Activated CD4-positive, alpha-beta T cell treated with anti-CD3 and anti-CD28 coated beads, Interleukin-2, amount 10 ng/mL, durations not matched to agents 7 days and 5 days (primary cell): ENCODE data around the gene SPRR2G. TPM values are rescaled to one million over a fixed set of nuclear protein-coding genes. Genes with fewer than 3 reads are reported as not detected.
"Not testable (repeated sequence)": the region's sequence is repeated elsewhere in the genome, so short reads cannot be mapped to it uniquely, and the experiment has no call there.

Experiments used
- CTCF ChIA-PET: fragments of 350-600 bp; sonication (Branson Sonifier 250); formaldehyde crosslinking; loops from one replicate; lab custom pipeline; 2021; ENCODE audit warnings: antibody characterized with exemption; lab: Charles Lee
- POLR2A ChIA-PET: fragments of 350-600 bp; sonication (Branson Sonifier 250); formaldehyde crosslinking; loops from one replicate; lab custom pipeline; 2021; ENCODE audit warnings: antibody characterized with exemption; lab: Charles Lee
- DNase-seq: peaks from one replicate; pipeline ENCODE4 v3.0.0-alpha.2; 2020
- H3K27ac Mint-ChIP-seq: one replicate; pipeline ENCODE4 v1.8.0; 2021; ENCODE audit warnings: mild to moderate bottlenecking, moderate library complexity, mixed read lengths
- H3K27me3 Mint-ChIP-seq: one replicate; pipeline ENCODE4 v1.8.0; 2021; ENCODE audit warnings: mixed read lengths
- H3K36me3 Mint-ChIP-seq: one replicate; pipeline ENCODE4 v1.8.0; 2021; ENCODE audit warnings: low read depth, mixed read lengths
- H3K4me1 Mint-ChIP-seq: one replicate; pipeline ENCODE4 v1.8.0; 2021; ENCODE audit warnings: mixed read lengths
- H3K4me3 Mint-ChIP-seq: one replicate; pipeline ENCODE4 v1.8.0; 2021; ENCODE audit warnings: mild to moderate bottlenecking, moderate library complexity, mixed read lengths
- H3K9me3 Mint-ChIP-seq: one replicate; pipeline ENCODE4 v1.8.0; 2021; ENCODE audit warnings: mixed read lengths
- total RNA-seq, 2 experiments: library from RNA; stranded (reverse); gene quantifications; one replicate each; pipeline ENCODE4 v1.2.3, GENCODE V29; 2021

The SPRR2G gene
- total RNA-seq, 2 experiments from 2014 or later = not detected

DNA sequence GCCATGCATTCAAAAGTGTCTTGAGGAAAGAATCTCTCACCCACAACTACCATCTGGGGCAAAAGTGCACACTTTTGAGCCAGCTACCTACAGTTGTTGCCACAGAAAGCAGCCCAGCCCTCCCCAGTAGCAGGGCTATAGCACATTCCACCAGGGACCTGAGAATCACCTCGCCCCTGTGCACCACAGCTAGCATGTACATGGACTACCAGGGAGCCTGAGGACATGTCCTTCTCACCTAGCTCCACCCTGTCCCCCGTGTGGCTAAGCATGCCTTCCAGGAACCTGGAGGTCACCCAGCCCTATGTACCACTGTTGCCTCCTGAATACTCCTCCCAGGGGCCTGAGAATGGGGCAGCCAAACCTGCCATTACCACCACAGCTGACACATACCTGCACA is 16.9 kb downstream of the SPRR2G start:
- ChIA-PET CTCF (no interaction called here), POLR2A (no interaction called here)
- no peak for DNase-seq
- Mint-ChIP-seq H3K4me3 (no peak overlapping the region), H3K4me1 (no peaks in the 10 kb centered on the region), H3K36me3 (no peaks in the 10 kb centered on the region), H3K27me3 (peaks cover 35% of the 10 kb centered on the region), H3K27ac (no peak overlapping the region), H3K9me3 (no peaks in the 10 kb centered on the region)

DNA sequence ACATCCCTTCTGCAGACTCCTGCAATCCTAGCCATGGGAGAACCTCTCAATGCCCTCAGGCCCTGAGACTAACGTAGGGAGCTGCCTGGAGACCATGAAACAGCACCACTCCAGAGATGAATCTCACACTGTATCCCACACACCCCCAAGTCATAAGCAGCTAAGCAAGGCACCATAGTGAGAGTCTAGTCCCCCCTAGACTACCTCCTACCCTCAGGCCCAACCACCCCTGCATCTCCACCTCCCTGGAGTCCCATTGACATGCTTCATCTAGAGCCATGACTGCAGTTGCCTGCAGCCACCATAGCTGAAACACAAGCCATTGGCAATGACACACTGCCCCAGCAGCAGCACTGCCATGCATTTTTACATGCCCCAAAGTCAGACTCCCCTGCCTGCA is 17.4 kb downstream of the SPRR2G start:
- no peak for DNase-seq
- Mint-ChIP-seq H3K27me3 (peaks cover 31% of the 10 kb centered on the region), H3K36me3 (no peaks in the 10 kb centered on the region), H3K4me1 (no peaks in the 10 kb centered on the region), H3K9me3 (no peaks in the 10 kb centered on the region), H3K27ac (no peak overlapping the region), H3K4me3 (no peak overlapping the region)
- ChIA-PET POLR2A (no interaction called here), CTCF (no interaction called here)

DNA sequence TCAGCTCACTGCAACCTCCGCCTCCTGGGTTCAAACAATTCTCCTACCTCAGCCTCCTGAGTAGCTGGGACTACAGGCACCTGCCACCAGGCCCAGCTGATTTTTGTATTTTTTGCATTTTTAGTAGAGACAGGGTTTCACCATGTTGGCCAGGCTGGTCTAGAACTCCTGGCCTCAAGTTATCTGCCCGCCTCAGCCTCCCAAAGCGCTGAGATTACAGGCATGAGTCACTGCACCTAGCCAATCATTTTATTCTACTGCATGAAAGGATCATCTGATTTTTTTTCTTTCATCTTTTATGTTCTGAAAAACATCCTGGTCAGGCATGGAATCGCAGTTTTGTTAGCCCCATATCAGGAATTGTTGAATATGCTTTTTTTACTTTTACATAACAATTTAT is 22.0 kb downstream of the SPRR2G start:
- peaks cover 17% of the 10 kb centered on the region for H3K27me3 Mint-ChIP-seq
- DNase-seq, POLR2A ChIA-PET, H3K9me3 Mint-ChIP-seq, CTCF ChIA-PET, H3K27ac Mint-ChIP-seq, H3K4me1 Mint-ChIP-seq, H3K36me3 Mint-ChIP-seq, H3K4me3 Mint-ChIP-seq: not testable (repeated sequence)

DNA sequence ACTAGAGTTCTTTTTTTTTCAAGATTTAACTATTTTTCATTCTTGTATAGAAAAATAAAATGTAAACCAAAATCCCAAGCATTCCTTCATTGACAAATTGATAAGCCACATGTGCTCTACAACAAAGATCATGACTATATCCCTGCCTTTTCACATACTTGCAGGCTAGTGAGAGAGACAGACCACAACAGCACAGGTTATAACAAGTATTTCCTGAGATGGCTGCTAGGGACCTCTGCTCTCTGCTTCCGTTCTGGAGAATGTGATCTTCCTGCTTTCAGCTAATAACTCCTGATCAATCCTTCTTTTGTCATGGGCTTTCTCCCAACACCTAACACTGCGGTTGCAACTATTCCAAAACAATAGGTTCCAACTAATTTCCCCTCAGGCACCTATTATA is 23.4 kb downstream of the SPRR2G start:
- Mint-ChIP-seq H3K36me3 (no peaks in the 10 kb centered on the region), H3K9me3 (no peaks in the 10 kb centered on the region), H3K27ac (no peak overlapping the region), H3K27me3 (peaks cover 14% of the 10 kb centered on the region), H3K4me1 (no peaks in the 10 kb centered on the region), H3K4me3 (no peak overlapping the region)
- ChIA-PET CTCF (no interaction called here), POLR2A (no interaction called here)
- DNase-seq = no peak

DNA sequence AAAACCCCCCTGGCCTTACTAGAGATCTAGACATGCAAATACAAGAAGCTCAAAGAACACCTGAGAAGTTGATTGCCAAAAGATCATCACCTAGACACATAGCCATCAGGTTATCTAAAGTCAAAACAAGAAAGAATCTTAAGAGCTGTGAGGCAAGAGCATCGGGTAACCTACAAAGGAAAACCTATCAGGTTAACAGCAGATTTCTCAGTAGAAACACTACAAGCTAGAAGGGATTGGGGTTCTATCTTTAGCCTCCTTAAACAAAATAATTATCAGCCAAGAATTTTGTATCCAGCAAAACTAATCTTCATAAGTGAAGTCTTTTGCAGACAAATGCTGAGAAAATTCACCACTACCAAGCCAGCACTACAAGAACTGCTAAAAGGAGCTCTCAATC is 25.2 kb downstream of the SPRR2G start:
- Mint-ChIP-seq H3K27me3 (peaks cover 9% of the 10 kb centered on the region), H3K9me3 (no peaks in the 10 kb centered on the region), H3K4me3 (no peak overlapping the region), H3K27ac (no peak overlapping the region), H3K4me1 (no peaks in the 10 kb centered on the region), H3K36me3 (no peaks in the 10 kb centered on the region)
- CTCF ChIA-PET = no interaction called here
- no peak for DNase-seq
- POLR2A ChIA-PET = no interaction called here

DNA sequence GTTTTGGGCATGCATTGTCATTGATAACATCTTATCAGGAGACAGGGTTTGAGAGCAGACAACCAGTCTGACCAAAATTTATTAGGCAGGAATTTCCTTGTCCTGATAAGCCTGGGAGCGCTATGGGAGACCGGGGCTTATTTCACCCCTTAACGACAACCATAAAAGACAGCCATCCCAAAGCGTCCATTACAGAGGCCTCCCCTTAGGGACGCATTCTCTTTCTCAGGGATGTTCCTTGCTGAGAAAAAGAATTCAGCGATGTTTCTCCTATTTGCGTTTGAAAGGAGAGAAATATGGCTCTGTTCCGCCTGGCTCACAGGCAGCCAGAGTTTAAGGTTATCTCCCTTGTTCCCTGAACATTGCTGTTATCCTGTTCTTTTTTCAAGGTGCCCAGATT is 26.9 kb downstream of the SPRR2G start:
- POLR2A ChIA-PET, H3K27ac Mint-ChIP-seq, H3K4me3 Mint-ChIP-seq, DNase-seq, CTCF ChIA-PET, H3K9me3 Mint-ChIP-seq, H3K4me1 Mint-ChIP-seq, H3K36me3 Mint-ChIP-seq: not testable (repeated sequence)
- peaks cover 13% of the 10 kb centered on the region for H3K27me3 Mint-ChIP-seq

DNA sequence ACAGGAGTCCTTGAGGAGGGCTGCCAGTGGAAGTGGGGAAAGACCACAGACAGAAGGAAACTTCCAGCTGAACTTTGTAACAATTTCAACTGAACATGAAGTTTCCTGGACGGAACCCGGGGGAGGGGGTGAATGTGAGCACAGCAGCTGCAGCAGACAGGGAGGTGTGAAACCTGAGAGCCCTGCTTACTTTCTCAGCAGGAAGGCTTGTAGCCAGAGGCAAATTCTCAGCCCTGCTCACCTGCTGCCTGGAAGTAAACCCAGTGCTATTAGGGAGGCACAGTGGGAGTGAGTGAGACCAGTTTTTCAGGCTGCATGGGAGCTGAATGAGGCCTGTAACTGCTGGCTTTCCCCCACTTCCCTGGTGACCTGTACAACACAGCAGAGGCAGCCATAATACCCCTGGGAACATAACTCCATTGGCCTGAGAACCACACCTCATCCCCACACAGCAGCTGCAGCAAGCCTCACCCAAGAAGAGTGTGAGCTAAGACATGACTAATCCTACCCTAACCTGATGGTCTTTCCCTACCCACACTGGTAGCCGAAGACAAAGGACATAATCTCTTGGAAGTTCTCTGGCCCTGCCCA is 27.8 kb downstream of the SPRR2G start:
- no peaks in the 10 kb centered on the region for H3K9me3 Mint-ChIP-seq
- POLR2A ChIA-PET = no interaction called here

DNA sequence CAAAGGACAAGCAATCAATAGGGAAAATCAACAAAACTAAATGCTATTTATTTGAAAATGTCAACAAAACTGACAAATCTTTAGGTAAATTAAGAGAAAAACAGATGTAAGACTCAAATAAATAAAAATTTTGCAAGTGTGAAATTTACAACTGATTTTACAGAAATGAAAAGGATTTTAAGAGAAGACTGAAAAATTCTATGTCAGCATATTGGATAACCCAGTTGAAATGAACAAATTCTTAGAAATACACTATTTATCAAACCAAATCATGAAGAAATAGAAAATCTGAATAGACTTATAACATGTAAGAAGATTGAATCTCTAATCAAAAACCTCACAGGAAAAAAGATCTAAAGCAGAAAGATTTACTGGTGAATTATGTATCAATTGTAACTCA is 29.7 kb downstream of the SPRR2G start:
- no peaks in the 10 kb centered on the region for H3K36me3 Mint-ChIP-seq
- CTCF ChIA-PET = no interaction called here
- no peaks in the 10 kb centered on the region for H3K9me3 Mint-ChIP-seq
- POLR2A ChIA-PET = no interaction called here
- DNase-seq = no peak
- H3K27me3 Mint-ChIP-seq = peaks cover 20% of the 10 kb centered on the region
- no peak overlapping the region for H3K4me3 Mint-ChIP-seq
- H3K27ac Mint-ChIP-seq = no peak overlapping the region
- H3K4me1 Mint-ChIP-seq = no peaks in the 10 kb centered on the region

More for the DNA sequence above, 27.8 kb downstream of the SPRR2G start:
- no peaks in the 10 kb centered on the region for H3K4me1 Mint-ChIP-seq
- no peak overlapping the region for H3K27ac Mint-ChIP-seq
- H3K36me3 Mint-ChIP-seq = no peaks in the 10 kb centered on the region
- DNase-seq = no peak
- CTCF ChIA-PET = interaction anchor here (1.0 kb wide), 1 partner anchor 9 kb away, joined by 3 read pairs; no protein-coding TSS in a partner anchor
- H3K27me3 Mint-ChIP-seq = peaks cover 17% of the 10 kb centered on the region
- no peak overlapping the region for H3K4me3 Mint-ChIP-seq

DNA sequence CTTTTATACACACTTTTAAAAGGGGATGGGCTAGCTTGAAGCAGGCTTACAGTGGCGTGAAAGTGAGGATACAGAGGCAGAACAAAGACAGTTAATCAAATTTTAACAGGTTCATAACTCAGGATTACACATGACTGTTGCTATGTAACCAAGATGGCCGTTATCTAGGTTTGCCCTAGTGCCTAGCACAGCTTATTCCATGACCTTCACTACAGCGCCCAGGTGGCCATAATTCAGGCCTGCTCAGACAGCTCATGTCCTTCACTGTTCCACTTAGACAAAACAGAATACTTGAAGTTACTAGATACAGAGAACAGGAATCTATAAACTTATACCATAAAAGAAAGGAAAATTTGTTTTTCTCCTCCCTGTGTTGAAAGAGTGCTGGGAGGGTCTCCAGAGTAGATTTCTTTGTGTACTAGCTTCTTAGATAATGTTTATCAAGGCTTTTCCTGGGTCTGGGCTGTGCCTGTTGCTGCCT is 31.2 kb downstream of the SPRR2G start:
- Mint-ChIP-seq H3K27me3 (peaks cover 24% of the 10 kb centered on the region), H3K4me3 (no peak overlapping the region), H3K4me1 (no peaks in the 10 kb centered on the region), H3K9me3 (no peaks in the 10 kb centered on the region), H3K36me3 (no peaks in the 10 kb centered on the region), H3K27ac (no peak overlapping the region)
- POLR2A ChIA-PET = no interaction called here
- CTCF ChIA-PET = no interaction called here
- no peak for DNase-seq

DNA sequence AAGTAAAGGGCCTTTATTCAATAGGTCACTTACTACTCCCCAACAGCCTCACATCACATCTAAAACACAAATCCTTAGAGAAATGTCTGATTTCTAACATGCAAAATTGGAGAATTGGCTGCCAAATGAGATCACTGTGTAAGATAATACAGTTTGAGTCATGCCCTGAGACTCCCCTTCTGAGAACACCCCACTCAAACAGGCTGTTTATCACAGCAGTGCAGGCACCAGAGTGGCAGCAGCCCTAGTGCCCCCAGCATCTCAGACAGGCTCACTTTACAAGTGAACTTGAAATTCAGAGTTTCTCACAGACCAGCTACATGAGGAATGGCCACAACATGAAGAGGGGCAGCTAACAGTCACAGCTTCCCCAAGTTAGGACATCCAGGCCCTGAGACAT is 35.4 kb downstream of the SPRR2G start:
- peaks cover 26% of the 10 kb centered on the region for H3K27me3 Mint-ChIP-seq
- H3K4me3 Mint-ChIP-seq, H3K4me1 Mint-ChIP-seq: not testable (repeated sequence)

DNA sequence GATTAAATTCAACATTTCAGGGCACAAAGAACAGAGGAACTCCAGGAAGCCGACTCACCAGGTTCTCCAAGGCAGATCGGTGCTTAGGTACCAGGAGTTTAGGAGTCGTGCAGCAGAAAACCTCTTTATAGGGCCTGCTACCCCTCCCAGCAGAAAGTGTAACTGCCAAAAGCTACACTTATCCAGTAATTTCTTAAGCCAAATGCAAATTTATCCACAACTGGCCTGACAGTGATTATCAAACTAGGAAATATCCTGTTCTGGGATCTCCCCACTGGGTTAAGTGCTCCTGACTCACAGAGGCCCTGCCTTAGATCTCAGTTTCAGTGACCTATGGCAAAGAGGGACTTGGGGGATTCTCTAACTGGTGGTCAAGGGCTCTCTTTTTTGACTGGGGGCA is 37.3 kb downstream of the SPRR2G start, which contains the start of gene SPRR2F:
Gene SPRR2F (minus strand): TSS at position 101 of the 400 bp plus-strand sequence. CDS start 783 bp downstream, outside the sequence.
- DNase-seq = no peak
- CTCF ChIA-PET = no interaction called here
- no peak within 1 kb of the TSS for H3K4me3 Mint-ChIP-seq
- no peak within 1 kb of the TSS for H3K27ac Mint-ChIP-seq
- H3K4me1 Mint-ChIP-seq = no peaks in the 10 kb centered on the region
- H3K27me3 Mint-ChIP-seq = peaks cover 19% of the 10 kb centered on the region
- no peaks in the 10 kb centered on the region for H3K36me3 Mint-ChIP-seq
- POLR2A ChIA-PET = no interaction called here
- H3K9me3 Mint-ChIP-seq = no peaks in the 10 kb centered on the region

More for the DNA sequence above, 35.4 kb downstream of the SPRR2G start:
- H3K27ac Mint-ChIP-seq, CTCF ChIA-PET, H3K36me3 Mint-ChIP-seq, H3K9me3 Mint-ChIP-seq, POLR2A ChIA-PET, DNase-seq: not testable (repeated sequence)

DNA sequence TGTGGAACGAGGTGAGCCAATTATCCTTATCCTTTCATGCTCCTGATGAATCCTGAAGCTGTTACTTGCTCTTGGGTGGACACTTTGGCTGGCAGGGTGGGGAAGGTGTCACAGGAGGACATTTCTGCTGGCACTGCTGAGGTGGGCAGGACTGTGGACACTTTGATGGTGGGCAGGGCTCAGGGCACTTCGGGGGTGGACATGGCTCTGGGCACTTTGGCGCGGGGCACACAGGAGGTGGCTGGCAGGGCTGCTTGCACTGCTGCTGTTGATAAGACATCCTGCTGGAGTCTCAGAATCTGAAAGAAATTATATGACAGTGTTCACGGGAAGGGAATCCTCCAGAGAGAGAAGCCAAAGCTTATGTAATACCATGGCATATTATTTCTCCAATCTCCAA is 38.2 kb downstream of the SPRR2G start:
- H3K9me3 Mint-ChIP-seq, POLR2A ChIA-PET, CTCF ChIA-PET: not testable (repeated sequence)

DNA sequence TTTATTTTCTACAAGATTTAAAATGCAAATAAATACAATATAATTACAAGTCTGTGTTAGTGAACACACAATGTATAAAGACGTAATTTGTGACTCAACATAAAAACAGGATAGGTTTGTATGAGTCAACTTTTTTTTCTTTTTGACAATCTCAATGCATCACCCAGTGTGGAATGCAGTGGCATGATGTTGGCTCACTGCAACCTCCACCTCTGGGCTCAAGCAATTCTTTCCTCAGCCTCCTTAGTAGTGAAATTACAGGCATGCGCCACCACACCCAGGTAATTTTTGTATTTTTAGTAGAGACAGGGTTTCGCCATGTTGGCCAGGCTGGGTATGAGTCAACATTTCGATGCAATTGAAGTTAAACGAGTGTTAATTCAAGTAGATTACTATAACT is 50.4 kb downstream of the SPRR2G start:
- Mint-ChIP-seq H3K4me1 (no peaks in the 10 kb centered on the region), H3K27me3 (peaks cover 7% of the 10 kb centered on the region), H3K9me3 (no peaks in the 10 kb centered on the region), H3K36me3 (no peaks in the 10 kb centered on the region), H3K27ac (no peak overlapping the region), H3K4me3 (no peak overlapping the region)
- DNase-seq = no peak
- ChIA-PET CTCF (no interaction called here), POLR2A (no interaction called here)

More for the DNA sequence above, 38.2 kb downstream of the SPRR2G start:
- H3K4me1 Mint-ChIP-seq, H3K4me3 Mint-ChIP-seq, H3K27ac Mint-ChIP-seq, H3K36me3 Mint-ChIP-seq, DNase-seq: not testable (repeated sequence)
- peaks cover 13% of the 10 kb centered on the region for H3K27me3 Mint-ChIP-seq
